HG03469 (cell line): ENCODE results near the gene SNX3.
"Not testable (repeated sequence)": the region's sequence is repeated elsewhere in the genome, so short reads cannot be mapped to it uniquely, and the experiment has no call there.

Source experiments
- ATAC-seq: cut with Tn5 transposase; IDR thresholded peaks from one replicate; pipeline ENCODE4 v1.9.1; 2021; ENCODE audit warnings: mild to moderate bottlenecking, moderate library complexity, moderate number of reproducible peaks; ENCODE audit not compliant: unreplicated experiment

The SNX3 gene

GRCh38 chr6:108263371-108263770 is 2.5 kb upstream of the SNX3 start:
- no peak for ATAC-seq

- peak; percentile 0 for ATAC-seq
Measured at GRCh38 chr6:108260126-108260808, 573 bp downstream of the SNX3 start.

DNA sequence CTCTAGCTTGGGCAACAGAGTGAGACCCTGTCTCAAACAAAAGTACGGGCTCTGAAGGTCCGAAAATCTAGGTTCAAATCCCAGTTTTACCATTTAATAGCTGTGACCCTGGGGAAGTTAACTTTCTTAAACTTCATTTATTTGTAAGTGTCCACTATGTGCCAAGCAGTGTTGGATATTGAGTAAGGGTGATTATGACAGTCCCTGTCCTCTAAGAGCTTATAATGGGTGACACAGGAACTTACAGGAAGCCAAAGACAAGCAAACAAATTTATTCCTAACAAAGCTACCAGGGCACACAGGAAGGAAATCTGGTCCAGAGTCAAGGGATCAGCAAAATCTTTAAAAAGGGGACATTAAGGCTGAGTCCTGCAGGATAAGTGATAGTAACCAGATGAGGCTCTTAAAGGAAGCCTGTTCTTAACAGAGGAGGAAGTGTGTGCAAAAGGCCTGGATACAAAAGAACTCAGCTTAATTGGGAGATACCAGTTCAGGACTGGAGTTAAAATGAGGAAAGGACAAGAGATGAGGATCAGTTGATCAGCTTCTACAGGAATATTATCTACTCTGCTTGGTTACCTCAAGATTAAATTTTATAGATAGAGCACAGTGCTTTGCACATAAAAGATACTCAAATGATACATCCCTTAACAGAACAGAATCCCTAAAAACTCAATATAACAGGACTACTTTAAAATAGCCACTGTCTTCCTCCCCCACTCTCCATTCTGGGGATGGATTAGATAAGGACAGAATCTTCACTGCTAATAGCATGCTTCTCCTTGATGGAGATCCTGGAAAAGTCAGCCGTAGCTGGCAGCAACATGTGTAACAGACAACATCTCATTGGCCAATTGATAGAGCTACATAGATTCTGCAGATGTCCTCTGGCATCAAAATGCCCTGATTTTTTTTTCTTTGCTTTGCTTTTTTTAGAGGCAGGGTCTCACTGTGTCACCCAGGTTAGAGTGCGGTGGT is 6.1 kb downstream of the SNX3 start:
- ATAC-seq = no peak

DNA sequence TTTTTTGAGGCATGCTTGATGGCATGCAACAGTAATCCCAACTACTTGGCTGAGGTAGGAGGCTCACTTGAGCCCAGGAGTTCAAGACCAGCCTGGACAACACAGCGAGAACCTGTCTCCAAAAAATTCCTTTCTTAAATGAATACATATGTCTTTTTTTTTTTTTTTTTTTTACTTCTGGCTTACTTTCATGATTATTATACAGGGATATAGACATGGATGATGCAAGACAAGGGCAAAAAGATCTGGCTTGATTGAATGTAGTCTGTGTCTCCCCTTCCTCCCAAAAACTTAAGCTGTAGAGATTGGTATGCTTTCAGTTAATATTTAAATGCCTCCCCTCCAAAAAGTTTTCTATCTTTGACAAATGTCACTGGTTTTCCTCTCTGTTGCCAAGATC is 7.6 kb downstream of the SNX3 start:
- no peak for ATAC-seq

- no peak for ATAC-seq
Measured at GRCh38 chr6:108252055-108252454, 8.8 kb downstream of the SNX3 start.

GRCh38 chr6:108251252-108251651 is 9.6 kb downstream of the SNX3 start:
- ATAC-seq = no peak

GRCh38 chr6:108250240-108250866 is 10.5 kb downstream of the SNX3 start:
- no peak for ATAC-seq

- no peak for ATAC-seq
Measured at GRCh38 chr6:108247965-108248536, 12.8 kb downstream of the SNX3 start.

DNA sequence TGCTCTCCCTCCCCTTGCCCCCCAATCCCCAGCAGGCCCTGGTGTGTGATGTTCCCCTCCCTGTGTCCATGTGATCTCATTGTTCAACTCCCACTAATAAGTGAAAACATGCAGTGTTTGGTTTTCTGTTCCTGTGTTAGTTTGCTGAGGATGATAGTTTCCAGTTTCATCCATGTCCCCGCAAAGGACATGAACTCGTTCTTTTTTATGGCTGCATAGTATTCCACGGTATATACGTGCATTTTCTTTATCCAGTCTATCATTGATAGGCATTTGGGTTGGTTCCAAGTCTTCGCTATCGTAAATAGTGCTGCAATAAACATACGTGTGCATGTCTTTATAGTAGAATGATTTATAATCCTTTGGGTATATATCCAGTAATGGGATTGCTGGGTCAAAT is 15.7 kb downstream of the SNX3 start:
- ATAC-seq = not testable (repeated sequence)

DNA sequence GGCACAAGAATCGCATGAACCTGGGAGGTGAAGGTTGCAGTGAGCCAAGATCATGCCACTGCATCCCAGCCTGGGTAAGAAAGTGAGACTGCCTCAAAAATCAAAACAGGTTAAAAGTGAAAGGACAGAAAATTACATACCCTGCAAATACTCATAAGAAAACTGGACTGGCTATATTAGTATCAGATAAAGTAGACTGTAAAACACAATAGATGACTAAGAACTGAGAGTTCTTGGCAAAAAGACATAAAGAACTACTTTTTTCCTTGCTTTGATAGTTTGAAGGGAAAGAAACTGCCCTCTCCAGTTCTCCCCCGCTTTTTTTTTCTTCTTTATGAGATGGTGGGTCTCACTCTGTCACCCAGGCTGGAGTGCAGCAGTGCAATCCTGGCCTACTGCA is 17.0 kb downstream of the SNX3 start:
- ATAC-seq = no peak

DNA sequence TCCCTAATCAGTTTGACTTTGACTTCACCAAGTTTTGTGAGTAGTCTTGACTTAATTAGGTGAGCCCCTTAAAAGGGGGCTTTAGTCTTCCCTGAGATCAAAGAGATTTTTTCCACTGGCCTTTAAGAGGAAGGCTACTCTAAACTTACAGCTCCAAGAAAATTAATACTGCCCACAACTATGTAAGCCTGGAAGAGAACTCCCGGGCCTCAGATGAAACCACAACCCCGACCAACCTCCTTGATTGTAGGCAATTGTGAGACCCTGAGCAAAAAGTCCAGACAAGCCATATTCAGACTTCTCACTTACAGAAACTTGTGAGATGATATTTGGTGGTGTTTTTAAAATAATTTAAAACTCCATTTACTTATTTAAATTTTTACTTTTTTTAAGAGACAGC is 18.1 kb downstream of the SNX3 start:
- ATAC-seq = no peak

GRCh38 chr6:108242259-108242658 is 18.6 kb downstream of the SNX3 start:
- ATAC-seq = no peak

GRCh38 chr6:108238322-108238721 is 22.5 kb downstream of the SNX3 start:
- no peak for ATAC-seq

DNA sequence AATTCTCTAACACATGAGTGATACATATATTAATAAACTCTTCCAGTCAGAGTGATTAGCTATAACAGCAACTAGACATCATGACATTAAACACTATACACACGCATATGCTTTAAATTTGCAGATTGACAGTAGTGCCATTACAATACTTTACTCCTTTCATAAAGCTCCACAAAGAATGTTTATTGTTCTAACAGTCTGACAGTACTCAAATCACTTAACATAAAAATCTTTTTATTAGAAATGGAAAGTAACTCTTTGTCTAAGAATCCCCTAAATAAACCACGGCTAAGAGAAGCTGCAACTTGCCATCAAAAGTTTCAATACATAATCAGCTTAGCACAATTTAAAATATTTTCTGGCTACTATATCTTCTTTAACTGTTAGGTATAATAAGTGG is 24.0 kb downstream of the SNX3 start:
- ATAC-seq = no peak

DNA sequence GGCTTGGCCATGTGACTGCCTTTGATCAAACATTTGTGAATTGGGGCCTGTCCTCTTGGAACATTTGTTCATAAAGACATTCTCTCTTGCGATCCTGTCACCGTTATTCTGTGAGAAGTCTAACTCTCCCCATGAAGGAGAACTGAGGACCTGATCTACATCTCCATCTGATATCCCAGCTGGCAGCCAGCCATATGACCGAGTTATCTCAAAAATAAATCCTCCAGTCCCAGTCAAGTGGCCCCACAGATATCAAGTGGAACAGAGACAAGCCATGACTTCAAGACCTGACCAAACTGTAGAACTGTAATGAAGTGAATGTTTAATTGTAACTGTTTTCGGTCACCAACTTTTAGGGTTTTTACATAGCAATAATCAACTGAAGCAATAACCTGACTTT is 25.7 kb downstream of the SNX3 start:
- no peak for ATAC-seq

DNA sequence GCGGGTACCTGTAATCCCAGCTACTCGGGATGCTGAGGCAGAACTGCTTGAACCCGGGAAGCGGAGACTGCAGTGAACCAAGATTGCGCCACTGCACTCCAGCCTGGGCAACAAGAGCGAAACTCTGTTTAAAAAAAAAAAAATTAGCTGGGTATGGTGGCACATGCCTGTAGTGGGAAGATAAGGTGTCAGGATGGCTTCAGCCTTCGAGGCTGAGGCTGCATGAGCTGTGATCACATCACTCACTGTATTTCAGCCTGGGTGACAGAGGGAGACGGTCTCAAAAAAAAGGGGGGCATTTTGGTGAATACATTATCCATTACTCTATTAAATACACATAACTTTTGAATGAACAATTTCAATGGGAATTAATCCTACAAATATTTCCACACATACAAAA is 32.4 kb downstream of the SNX3 start:
- ATAC-seq = no peak

DNA sequence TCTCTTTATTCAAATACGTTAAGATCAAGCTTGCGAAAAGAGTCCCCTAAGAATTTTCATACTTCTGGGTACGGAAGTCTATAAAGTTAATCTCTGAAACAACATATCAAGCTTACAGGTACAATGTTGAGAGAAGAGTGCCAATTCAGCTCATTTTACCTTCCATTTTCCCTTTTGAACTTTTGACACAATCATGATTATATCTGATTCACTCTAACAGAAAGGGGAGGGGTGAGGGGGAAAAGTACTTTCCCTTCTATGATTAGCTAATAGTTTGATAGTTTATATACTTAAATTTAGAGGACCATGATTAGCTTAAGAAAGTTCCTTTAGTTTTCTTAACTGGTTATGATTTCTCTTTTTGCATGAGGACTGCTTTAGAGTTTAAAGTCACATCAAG is 33.5 kb downstream of the SNX3 start:
- no peak for ATAC-seq

DNA sequence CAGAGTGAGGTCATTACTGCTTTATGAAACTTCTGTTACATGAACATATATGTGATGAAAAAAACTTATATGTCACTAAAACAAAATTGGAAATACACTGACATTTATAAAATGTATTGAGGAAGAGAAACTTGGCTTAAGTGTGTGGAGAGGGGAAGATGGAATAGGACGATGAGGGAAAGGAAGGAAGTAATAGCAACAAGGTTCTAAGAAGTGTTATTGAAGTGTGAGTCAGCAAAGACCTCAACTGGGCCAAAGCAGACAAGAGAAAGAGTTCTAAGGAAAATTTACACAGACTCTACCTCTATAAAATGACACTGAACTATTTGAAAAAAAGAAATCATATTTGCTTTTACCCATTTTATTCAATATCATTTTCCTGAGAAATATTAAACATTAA is 38.3 kb downstream of the SNX3 start:
- ATAC-seq = no peak

DNA sequence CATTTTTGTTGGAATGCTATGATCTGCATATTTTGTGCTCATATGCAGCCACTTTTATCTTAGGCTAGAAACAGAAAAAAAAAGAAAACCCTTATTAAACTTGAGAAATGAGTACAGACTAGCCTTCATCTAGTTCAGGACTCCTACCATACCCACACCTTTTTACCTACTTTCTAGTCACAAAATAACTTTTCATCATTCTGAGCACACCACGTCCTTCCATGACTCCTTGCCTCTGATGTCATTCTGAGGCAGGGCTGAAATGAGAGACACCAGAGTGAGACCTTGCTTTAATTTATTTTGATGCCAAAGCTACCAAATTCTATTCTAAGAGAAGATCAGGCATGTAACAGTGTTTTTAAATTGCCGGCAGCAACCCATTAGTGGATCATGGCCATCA is 38.8 kb downstream of the SNX3 start:
- ATAC-seq = no peak

GRCh38 chr6:108211671-108212070 is 49.2 kb downstream of the SNX3 start:
- ATAC-seq = no peak

DNA sequence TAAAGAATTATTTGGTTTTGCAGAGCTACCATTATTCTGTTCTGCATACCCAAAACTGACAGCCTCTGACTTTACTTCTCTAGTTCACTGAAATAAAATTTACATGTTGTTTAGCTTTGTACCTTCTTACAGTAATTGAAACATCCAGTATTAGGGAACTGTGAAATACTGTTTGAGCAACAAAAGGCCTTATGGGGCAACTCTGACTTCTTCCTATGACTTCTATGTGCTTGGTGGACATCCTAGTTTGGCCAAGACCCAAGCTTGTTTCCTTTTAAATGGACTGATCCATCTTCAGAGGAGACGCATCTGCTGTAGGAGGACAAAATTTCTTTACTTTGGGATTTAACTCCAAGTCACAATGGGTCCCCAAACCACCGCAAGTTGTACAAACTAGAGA is 50.3 kb downstream of the SNX3 start:
- ATAC-seq = no peak
